ENCODE measurements around the gene UXS1.

GRCh38 chr2:106078096-106078495 is 116.0 kb downstream of the UXS1 start:
- TF ChIP-seq CTCF (IDR thresholded peaks at IDR 0.05) = no peak
- TF ChIP-seq EZH2 (IDR thresholded peaks at IDR 0.05) = no peak

All from neural progenitor cell (in vitro differentiated cells).